Measurements from ENCODE around the gene RLIM. TPM values are rescaled to one million over a fixed set of nuclear protein-coding genes. Genes with fewer than 3 reads are reported as not detected.

Gene RLIM
- total RNA-seq, 4 donors from 2014 or later = 20.8 to 31.3 (median 25.2) TPM

GRCh38 chrX:74535408-74536151 lies 78.8 kb downstream of the RLIM start:
- no peaks in the 10 kb centered on the region for H3K27me3 ChIP-seq
- no peaks in the 10 kb centered on the region for H3K9me3 ChIP-seq
- no peaks in the 10 kb centered on the region for H3K36me3 ChIP-seq
- peak overlapping the region; percentile 51 for H3K4me3 ChIP-seq
- no peak for TF ChIP-seq EP300 (IDR thresholded peaks at IDR 0.05)
- no peak for TF ChIP-seq POLR2AphosphoS5 (IDR thresholded peaks at IDR 0.05)
- no peak for TF ChIP-seq POLR2A (IDR thresholded peaks at IDR 0.05)
- no peak for TF ChIP-seq CTCF (IDR thresholded peaks at IDR 0.05)
- H3K27ac ChIP-seq = peak overlapping the region; percentile 71
- peaks cover 7% of the 10 kb centered on the region for H3K4me1 ChIP-seq
- 20% methylated on average over 29 of the region's 37 CpGs for WGBS
- DNase-seq (ENCODE audit: low spot score in 2 of 2) = peak; percentile 72 to 76

Other genes with a start within 250 kb of the RLIM start
- gene SLC16A2, start 193.1 kb downstream of the RLIM start, total RNA-seq = 1 to 10 TPM; 2.6 to 6.0 (median 3.7) TPM